ENCODE data around the gene IFRD1. TPM values are rescaled to one million over a fixed set of nuclear protein-coding genes. Genes with fewer than 3 reads are reported as not detected.

Gene IFRD1
- total RNA-seq, 1 experiment from 2014 or later, result 78.8 TPM

- no peaks in the 10 kb centered on the region for H3K9me3 Mint-ChIP-seq (ENCODE audit: unreplicated experiment)
- BruUV-seq (replicated peaks), result no TSS peak
- CTCF ChIA-PET, result no interaction called here
These were observed 1.9 kb upstream of the IFRD1 start for GRCh38 chr7:112448381-112448780.

GRCh38 chr7:112448891-112449290, 1.4 kb upstream of the IFRD1 start:
- H3K4me1 ChIP-seq, result peaks cover 9% of the 10 kb centered on the region
- no peak for DNase-seq
- Mint-ChIP-seq H3K4me3 (ENCODE audit: unreplicated experiment) (peak overlapping the region; percentile 95), H3K9me3 (ENCODE audit: unreplicated experiment) (no peaks in the 10 kb centered on the region), H3K36me3 (ENCODE audit: insufficient read depth, unreplicated experiment) (peaks cover 26% of the 10 kb centered on the region), H3K4me1 (ENCODE audit: low read depth, unreplicated experiment) (peaks cover 30% of the 10 kb centered on the region), H3K27ac (ENCODE audit: unreplicated experiment) (peak overlapping the region; percentile 98), H3K27me3 (ENCODE audit: insufficient read depth, unreplicated experiment) (no peaks in the 10 kb centered on the region)
- no peaks in the 10 kb centered on the region for H3K27me3 ChIP-seq (replicated peaks; ENCODE audit: control insufficient read depth, insufficient read depth, low read length)
- H3K4me3 ChIP-seq (ENCODE audit: low read depth, low read length), result no peak overlapping the region
- BruUV-seq (replicated peaks), result no TSS peak
- intact Hi-C loops (cut with micrococcal nuclease; ENCODE audit: unreplicated experiment), result no loop called here
- CTCF ChIA-PET, result no interaction called here
- POLR2A ChIA-PET, result no interaction called here
- no peak for TF ChIP-seq CTCF (IDR thresholded peaks at IDR 0.05; ENCODE audit: insufficient read depth in 1 of 2, low read depth in 1 of 2, low read length in 1 of 2, severe bottlenecking in 1 of 2, unreplicated experiment in 1 of 2)
- no peaks in the 10 kb centered on the region for H3K9me3 ChIP-seq
- H3K36me3 ChIP-seq (ENCODE audit: control insufficient read depth, insufficient read depth, low read length), result no peaks in the 10 kb centered on the region

More at GRCh38 chr7:112448381-112448780, 1.9 kb upstream of the IFRD1 start:
- H3K27me3 ChIP-seq (replicated peaks; ENCODE audit: control insufficient read depth, insufficient read depth, low read length), result no peaks in the 10 kb centered on the region
- intact Hi-C loops (cut with micrococcal nuclease; ENCODE audit: unreplicated experiment), result no loop called here
- POLR2A ChIA-PET, result no interaction called here
- H3K36me3 ChIP-seq (ENCODE audit: control insufficient read depth, insufficient read depth, low read length), result no peaks in the 10 kb centered on the region
- DNase-seq, result no peak
- no peaks in the 10 kb centered on the region for H3K9me3 ChIP-seq
- Mint-ChIP-seq H3K36me3 (ENCODE audit: insufficient read depth, unreplicated experiment) (peaks cover 26% of the 10 kb centered on the region), H3K27me3 (ENCODE audit: insufficient read depth, unreplicated experiment) (no peaks in the 10 kb centered on the region), H3K4me3 (ENCODE audit: unreplicated experiment) (peak overlapping the region; percentile 95), H3K4me1 (ENCODE audit: low read depth, unreplicated experiment) (peaks cover 30% of the 10 kb centered on the region), H3K27ac (ENCODE audit: unreplicated experiment) (no peak overlapping the region)
- H3K4me3 ChIP-seq (ENCODE audit: low read depth, low read length), result no peak overlapping the region
- TF ChIP-seq CTCF (IDR thresholded peaks at IDR 0.05; ENCODE audit: insufficient read depth in 1 of 2, low read depth in 1 of 2, low read length in 1 of 2, severe bottlenecking in 1 of 2, unreplicated experiment in 1 of 2), result no peak
- H3K4me1 ChIP-seq, result peaks cover 9% of the 10 kb centered on the region

GRCh38 chr7:112449353-112449752, 907 bp upstream of the IFRD1 start:
- TF ChIP-seq CTCF (IDR thresholded peaks at IDR 0.05; ENCODE audit: insufficient read depth in 1 of 2, low read depth in 1 of 2, low read length in 1 of 2, severe bottlenecking in 1 of 2, unreplicated experiment in 1 of 2), result no peak
- H3K36me3 ChIP-seq (ENCODE audit: control insufficient read depth, insufficient read depth, low read length), result no peaks in the 10 kb centered on the region
- POLR2A ChIA-PET, result no interaction called here
- CTCF ChIA-PET, result no interaction called here
- DNase-seq, result peak in 1 of 2 experiments; percentile 28
- peak overlapping the region; percentile 98 for H3K27ac Mint-ChIP-seq (ENCODE audit: unreplicated experiment)
- peaks cover 28% of the 10 kb centered on the region for H3K36me3 Mint-ChIP-seq (ENCODE audit: insufficient read depth, unreplicated experiment)
- no peaks in the 10 kb centered on the region for H3K27me3 ChIP-seq (replicated peaks; ENCODE audit: control insufficient read depth, insufficient read depth, low read length)
- peaks cover 9% of the 10 kb centered on the region for H3K4me1 ChIP-seq
- intact Hi-C loops (cut with micrococcal nuclease; ENCODE audit: unreplicated experiment), result no loop called here
- no peaks in the 10 kb centered on the region for H3K27me3 Mint-ChIP-seq (ENCODE audit: insufficient read depth, unreplicated experiment)
- peaks cover 30% of the 10 kb centered on the region for H3K4me1 Mint-ChIP-seq (ENCODE audit: low read depth, unreplicated experiment)
- peak overlapping the region; percentile 95 for H3K4me3 Mint-ChIP-seq (ENCODE audit: unreplicated experiment)
- no peaks in the 10 kb centered on the region for H3K9me3 Mint-ChIP-seq (ENCODE audit: unreplicated experiment)
- TSS peak; percentile 34 for BruUV-seq (replicated peaks)
- peak overlapping the region; percentile 81 for H3K4me3 ChIP-seq (ENCODE audit: low read depth, low read length)
- no peaks in the 10 kb centered on the region for H3K9me3 ChIP-seq

Measured in Caco-2 (cell line).